ENCODE measurements around the gene LRRC8D. TPM values are rescaled to one million over a fixed set of nuclear protein-coding genes. Genes with fewer than 3 reads are reported as not detected.

Gene LRRC8D
- polyA plus RNA-seq, 4 donors: 36.8 to 42.2 (median 41.9) TPM

DNA sequence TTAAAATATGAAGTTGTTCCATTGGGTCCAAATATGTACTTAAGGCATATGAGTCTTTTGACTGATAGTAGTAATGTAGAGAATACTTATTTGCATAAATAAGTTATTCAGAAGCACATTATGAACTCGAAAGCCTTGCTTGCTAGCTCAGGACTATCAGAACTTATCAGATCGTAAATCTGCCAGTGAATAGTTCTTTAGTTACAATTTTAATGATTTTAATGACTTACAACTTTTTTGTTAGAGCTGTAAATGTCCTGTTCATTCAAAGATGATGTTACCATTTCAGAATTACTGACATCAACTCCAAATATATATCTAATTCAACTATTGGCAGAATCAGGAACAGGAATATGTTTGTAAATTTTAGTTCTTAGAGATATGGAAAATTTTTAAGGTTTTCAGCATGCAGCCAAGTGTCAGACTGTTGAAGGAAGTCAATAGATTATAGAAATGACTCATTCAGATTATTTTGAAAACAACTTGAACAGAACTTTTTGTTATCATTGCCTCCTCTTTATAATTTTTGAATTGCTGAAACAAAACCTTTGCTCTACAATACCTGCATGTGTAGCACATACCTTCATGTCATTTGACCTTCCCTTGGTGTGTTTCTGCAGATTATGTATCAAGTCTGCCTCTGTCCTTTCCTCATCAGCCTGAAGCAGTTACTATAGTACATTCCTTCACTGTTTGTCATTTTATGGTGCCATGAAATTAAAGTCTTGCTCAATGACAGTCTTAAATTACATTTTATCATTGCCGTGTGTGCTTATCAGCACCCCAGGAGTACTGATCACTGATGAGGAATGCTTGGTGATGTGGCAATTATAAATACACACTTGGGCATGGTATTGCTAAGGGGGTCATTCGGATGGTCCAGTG lies 44.9 kb downstream of the LRRC8D start:
- no peak for DNase-seq (ENCODE audit: low read depth in 4 of 4, low spot score in 3 of 4)

- DNase-seq (ENCODE audit: low read depth in 4 of 4, low spot score in 3 of 4): no peak
These were observed 45.7 kb downstream of the LRRC8D start for GRCh38 chr1:89866568-89866967.

DNA sequence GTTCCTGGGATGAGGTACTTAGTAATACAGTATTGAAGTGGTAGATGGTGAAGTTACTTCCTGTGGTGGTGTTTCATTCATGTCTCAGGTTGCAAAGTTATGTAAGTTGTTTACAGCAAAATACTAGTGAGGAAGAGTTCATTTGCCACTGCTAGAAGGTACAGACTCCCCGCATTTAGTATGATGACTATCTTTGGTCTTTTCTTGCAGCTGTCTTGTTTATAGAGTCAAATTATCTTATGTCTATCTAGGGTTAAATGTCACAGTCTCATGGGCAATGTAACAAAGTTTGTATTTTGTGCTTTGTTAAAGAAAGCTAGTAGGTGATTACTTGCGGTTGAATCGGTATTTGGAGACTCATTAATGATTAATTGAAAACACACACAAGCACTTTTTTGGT lies 50.2 kb downstream of the LRRC8D start:
- DNase-seq (ENCODE audit: low read depth in 4 of 4, low spot score in 3 of 4): no peak

DNA sequence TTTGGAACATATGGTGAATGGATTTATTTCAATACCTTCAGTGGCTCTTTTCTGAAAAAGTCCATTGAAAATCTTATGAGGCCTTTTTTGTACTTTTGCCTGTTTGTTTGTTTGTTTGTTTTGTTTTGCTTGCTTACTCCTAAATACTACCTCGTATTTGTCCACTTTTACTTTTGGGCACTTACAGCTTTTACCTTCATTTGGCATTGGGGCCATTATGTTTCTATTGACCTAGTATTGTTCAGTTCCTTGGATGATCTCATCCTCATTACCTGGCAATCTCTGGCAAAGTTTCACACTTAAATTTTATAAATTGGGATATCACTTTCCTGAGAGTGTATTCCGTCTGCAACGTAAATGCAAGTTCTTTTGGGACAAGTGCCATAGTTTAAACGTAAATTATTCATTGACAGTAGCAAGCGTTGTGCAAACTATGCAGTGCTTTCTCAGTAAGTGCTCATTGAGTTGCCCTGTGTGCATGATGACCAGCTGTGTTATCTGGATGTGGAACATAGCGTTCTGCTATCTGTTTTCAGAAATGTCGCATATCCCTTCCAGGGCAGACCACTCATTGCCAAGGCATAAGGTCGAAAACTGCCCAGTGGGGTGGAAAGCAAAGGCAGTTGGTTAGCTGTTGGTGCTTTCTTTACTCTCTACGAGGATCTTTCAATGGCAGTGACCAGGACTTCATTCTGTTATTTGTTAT lies 51.1 kb downstream of the LRRC8D start:
- no peak for DNase-seq (ENCODE audit: low read depth in 4 of 4, low spot score in 3 of 4)

- DNase-seq (ENCODE audit: low read depth in 4 of 4, low spot score in 3 of 4): no peak
These were observed 51.7 kb downstream of the LRRC8D start for GRCh38 chr1:89872567-89872966.

GRCh38 chr1:89873288-89873687 lies 52.5 kb downstream of the LRRC8D start:
- no peak for DNase-seq (ENCODE audit: low read depth in 4 of 4, low spot score in 3 of 4)

- DNase-seq (ENCODE audit: low read depth in 4 of 4, low spot score in 3 of 4): peak in 3 of 4 donors; percentile 35 to 54 (median 48)
These were observed 52.9 kb downstream of the LRRC8D start for GRCh38 chr1:89873770-89874169.

GRCh38 chr1:89876463-89876862 lies 55.6 kb downstream of the LRRC8D start:
- DNase-seq (ENCODE audit: low read depth in 4 of 4, low spot score in 3 of 4): no peak

- no peak for DNase-seq (ENCODE audit: low read depth in 4 of 4, low spot score in 3 of 4)
These were observed 56.9 kb downstream of the LRRC8D start for GRCh38 chr1:89877756-89878155.

- DNase-seq (ENCODE audit: low read depth in 4 of 4, low spot score in 3 of 4): no peak
These were observed 57.4 kb downstream of the LRRC8D start for GRCh38 chr1:89878256-89878655.

GRCh38 chr1:89880679-89881078 lies 59.8 kb downstream of the LRRC8D start:
- DNase-seq (ENCODE audit: low read depth in 4 of 4, low spot score in 3 of 4): no peak

GRCh38 chr1:89881415-89882058 lies 60.7 kb downstream of the LRRC8D start:
- no peak for DNase-seq (ENCODE audit: low read depth in 4 of 4, low spot score in 3 of 4)

GRCh38 chr1:89882348-89883029 lies 61.7 kb downstream of the LRRC8D start:
- DNase-seq (ENCODE audit: low read depth in 4 of 4, low spot score in 3 of 4): no peak

DNA sequence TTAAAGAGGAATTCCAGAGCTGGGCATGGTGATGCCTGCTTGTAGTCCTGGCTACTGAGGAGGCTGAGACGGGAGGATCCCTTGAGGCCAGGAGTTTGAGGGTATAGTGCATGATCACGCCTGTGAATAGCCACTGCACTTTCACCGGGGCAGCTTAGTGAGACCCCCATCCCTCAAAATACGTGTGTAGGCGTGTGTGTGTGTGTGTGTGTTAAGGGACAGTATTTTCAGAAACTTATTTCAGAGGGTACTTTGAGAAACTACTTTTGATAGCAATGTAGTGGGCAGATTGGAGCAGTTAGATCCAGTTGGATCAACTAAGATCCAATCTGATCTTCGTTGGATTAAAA lies 62.2 kb downstream of the LRRC8D start:
- no peak for DNase-seq (ENCODE audit: low read depth in 4 of 4, low spot score in 3 of 4)

- DNase-seq (ENCODE audit: low read depth in 4 of 4, low spot score in 3 of 4): no peak
These were observed 64.1 kb downstream of the LRRC8D start for GRCh38 chr1:89884718-89885596.

- DNase-seq (ENCODE audit: low read depth in 4 of 4, low spot score in 3 of 4): no peak
These were observed 66.4 kb downstream of the LRRC8D start for GRCh38 chr1:89887270-89887669.

GRCh38 chr1:89887713-89888112 lies 66.9 kb downstream of the LRRC8D start:
- DNase-seq (ENCODE audit: low read depth in 4 of 4, low spot score in 3 of 4): no peak

GRCh38 chr1:89888480-89889322 lies 67.9 kb downstream of the LRRC8D start:
- DNase-seq (ENCODE audit: low read depth in 4 of 4, low spot score in 3 of 4): no peak

- DNase-seq (ENCODE audit: low read depth in 4 of 4, low spot score in 3 of 4): no peak
These were observed 68.4 kb downstream of the LRRC8D start for GRCh38 chr1:89889323-89889615.
